Naive thymus-derived CD8-positive, alpha-beta T cell (primary cell): ENCODE results near the gene IQCM. TPM values are rescaled to one million over a fixed set of nuclear protein-coding genes. Genes with fewer than 3 reads are reported as not detected.

ENCODE experiments used
- ATAC-seq, 2 donors: fragments of 150-1000 bp; cut with Tn5 transposase in 1 of 2; sonication (Bioruptor Pico), chemical (Tn5 transposase) in 1 of 2; 1 replicate in 1 of 2; 2 replicates in 1 of 2; pipeline ENCODE4 v1.10.0; 2021; ENCODE audit warnings: mild to moderate bottlenecking in 2 of 2, moderate library complexity in 2 of 2
- POLR2A ChIA-PET: fragments of 350-600 bp; sonication (Branson Sonifier 250); formaldehyde crosslinking; loops from one replicate; lab custom pipeline; 2021; ENCODE audit warnings: antibody characterized with exemption; lab: Charles Lee
- DNase-seq, 10 donors: peaks; one replicate each; pipeline versions ENCODE4 v3.0.0 to v3.0.0-alpha.2; 2020 to 2022
- H3K27ac Mint-ChIP-seq, 10 donors: one replicate each; pipeline ENCODE4 v1.8.0; 2020 to 2022; ENCODE audit warnings: mild to moderate bottlenecking in 10 of 10, mixed read lengths in 10 of 10, moderate library complexity in 4 of 10, inconsistent platforms in 1 of 10
- H3K27me3 Mint-ChIP-seq, 5 donors: one replicate each; pipeline ENCODE4 v1.8.0; 2021 to 2022; ENCODE audit warnings: mixed read lengths in 5 of 5
- H3K36me3 Mint-ChIP-seq, 3 donors: one replicate each; pipeline ENCODE4 v1.8.0; 2020 to 2022; ENCODE audit warnings: mixed read lengths in 3 of 3, mild to moderate bottlenecking in 2 of 3, inconsistent platforms in 1 of 3
- H3K4me1 Mint-ChIP-seq, 4 donors: one replicate each; pipeline ENCODE4 v1.8.0; 2021 to 2022; ENCODE audit warnings: mixed read lengths in 4 of 4
- H3K4me3 Mint-ChIP-seq, 10 donors: one replicate each; pipeline ENCODE4 v1.8.0; 2020 to 2022; ENCODE audit warnings: mild to moderate bottlenecking in 10 of 10, mixed read lengths in 10 of 10, moderate library complexity in 6 of 10, inconsistent platforms in 1 of 10
- H3K9me3 Mint-ChIP-seq, 9 donors: one replicate each; pipeline ENCODE4 v1.8.0; 2020 to 2022; ENCODE audit warnings: mixed read lengths in 9 of 9, mild to moderate bottlenecking in 3 of 9, inconsistent platforms in 1 of 9, moderate library complexity in 1 of 9
- polyA plus RNA-seq, 3 donors: library from polyadenylated mRNA; unstranded; fragments of 300-500 nt; fragmentation: Illumina TruSeq; gene quantifications; one replicate each; pipeline ENCODE4 v1.2.3, GENCODE V29; 2021
- total RNA-seq, 8 experiments: library from RNA in 2 of 8; stranded (reverse) in 2 of 8; gene quantifications; one replicate each; pipeline ENCODE4 v1.2.3 and lab custom pipeline; 2021 to 2026

Gene IQCM
- total and polyA plus RNA-seq, 5 experiments from 2014 or later = not detected

DNA sequence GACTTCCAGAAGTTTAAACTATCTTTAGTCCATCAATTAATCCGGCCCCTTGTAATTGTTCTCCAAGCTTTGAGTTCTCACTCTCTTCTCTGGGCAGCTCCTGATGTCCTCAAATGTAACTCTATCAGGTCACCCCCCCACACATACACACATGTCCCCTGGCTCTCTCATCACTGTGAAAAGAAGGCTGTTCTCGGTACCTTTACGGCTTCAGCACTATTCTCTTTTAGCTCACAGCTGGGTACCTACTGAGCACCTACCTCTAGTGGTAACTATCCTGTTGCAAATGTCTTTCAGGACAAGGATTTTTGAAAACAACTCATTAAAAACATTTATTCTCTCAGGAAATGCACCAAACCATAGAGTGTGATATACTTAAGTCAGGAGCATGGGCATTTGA is 115.4 kb downstream of the IQCM start:
- Mint-ChIP-seq H3K9me3 (peaks cover 0 to 2% (median 0%) of the 10 kb centered on the region in 9 donors), H3K4me1 (no peaks in the 10 kb centered on the region), H3K27me3 (no peaks in the 10 kb centered on the region), H3K36me3 (no peaks in the 10 kb centered on the region), H3K4me3 (no peak overlapping the region), H3K27ac (no peak overlapping the region)
- POLR2A ChIA-PET = no interaction called here
- ATAC-seq (no peak), DNase-seq (no peak)

DNA sequence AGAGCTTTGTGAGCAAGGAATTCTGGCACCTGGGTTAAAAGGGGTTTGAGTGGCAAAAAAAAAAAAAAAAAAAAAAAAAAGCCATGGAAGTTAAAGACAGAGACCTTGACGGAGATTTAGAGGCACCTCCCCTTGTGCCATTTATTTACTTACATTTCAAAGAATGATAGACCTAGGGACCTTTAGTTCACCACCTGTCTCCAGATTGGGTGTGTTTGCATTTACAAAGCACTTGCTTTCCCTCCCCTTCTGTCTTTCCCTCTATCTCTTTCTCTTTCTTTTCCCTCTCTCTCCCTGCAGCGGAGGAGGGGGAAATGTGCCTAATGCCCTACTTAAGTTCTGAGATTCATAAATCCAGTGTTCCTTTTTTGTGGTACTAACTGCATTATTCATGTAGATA is 116.0 kb downstream of the IQCM start:
- DNase-seq (no peak), ATAC-seq (no peak)
- H3K27ac Mint-ChIP-seq = no peak overlapping the region
- no peaks in the 10 kb centered on the region for H3K36me3 Mint-ChIP-seq
- H3K4me3 Mint-ChIP-seq = no peak overlapping the region
- POLR2A ChIA-PET = no interaction called here
- no peaks in the 10 kb centered on the region for H3K4me1 Mint-ChIP-seq
- H3K27me3 Mint-ChIP-seq = no peaks in the 10 kb centered on the region
- peaks cover 0 to 2% (median 0%) of the 10 kb centered on the region in 9 donors for H3K9me3 Mint-ChIP-seq

DNA sequence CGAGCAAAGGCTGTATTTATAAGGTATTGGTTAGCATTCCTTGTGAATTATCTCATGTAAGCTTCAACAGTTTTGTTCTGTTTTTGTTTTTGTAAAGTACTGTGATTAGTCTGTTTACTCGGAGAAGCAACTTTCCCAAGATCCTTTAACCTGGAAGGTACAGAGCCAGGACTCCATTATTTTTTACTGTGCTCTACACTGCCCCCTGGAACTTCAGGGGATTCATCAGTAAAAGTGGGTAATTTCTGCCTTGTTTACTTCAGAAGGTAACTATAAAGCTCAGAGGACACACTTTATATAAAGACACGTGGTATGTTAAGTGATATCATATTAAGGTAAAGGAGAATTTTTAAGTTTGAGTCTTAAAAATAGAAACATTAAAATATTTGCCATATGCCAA is 124.9 kb downstream of the IQCM start:
- no peaks in the 10 kb centered on the region for H3K27me3 Mint-ChIP-seq
- H3K4me3 Mint-ChIP-seq = no peak overlapping the region
- no peaks in the 10 kb centered on the region for H3K4me1 Mint-ChIP-seq
- peaks cover 0 to 9% (median 6%) of the 10 kb centered on the region in 9 donors for H3K9me3 Mint-ChIP-seq
- no peak overlapping the region for H3K27ac Mint-ChIP-seq
- DNase-seq (no peak), ATAC-seq (no peak)
- POLR2A ChIA-PET = no interaction called here
- H3K36me3 Mint-ChIP-seq = no peaks in the 10 kb centered on the region

DNA sequence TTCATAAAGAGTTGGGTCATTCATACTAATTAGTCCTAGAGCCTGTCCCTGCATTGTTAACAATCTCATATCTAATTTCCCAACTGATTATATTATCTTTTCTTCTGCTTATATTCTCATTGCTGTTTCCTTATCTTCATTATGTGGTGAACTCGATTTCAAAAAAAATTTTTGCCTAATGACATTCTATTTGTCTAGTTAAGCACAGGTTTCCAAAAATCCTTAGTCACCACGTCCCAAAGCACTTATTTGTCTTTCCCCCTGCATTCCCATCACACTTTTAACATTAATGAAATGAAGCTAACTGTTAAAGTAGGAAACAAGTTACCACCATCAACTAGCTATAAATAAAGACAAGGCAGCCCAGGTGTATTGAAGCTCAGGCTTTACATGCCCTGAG is 131.1 kb downstream of the IQCM start:
- ATAC-seq (no peak), DNase-seq (no peak)
- H3K9me3 Mint-ChIP-seq = peaks cover 0 to 7% (median under 1%) of the 10 kb centered on the region in 9 donors
- H3K4me3 Mint-ChIP-seq = no peak overlapping the region
- H3K27me3 Mint-ChIP-seq = no peaks in the 10 kb centered on the region
- H3K27ac Mint-ChIP-seq = no peak overlapping the region
- H3K36me3 Mint-ChIP-seq = no peaks in the 10 kb centered on the region
- H3K4me1 Mint-ChIP-seq = no peaks in the 10 kb centered on the region
- POLR2A ChIA-PET = no interaction called here

DNA sequence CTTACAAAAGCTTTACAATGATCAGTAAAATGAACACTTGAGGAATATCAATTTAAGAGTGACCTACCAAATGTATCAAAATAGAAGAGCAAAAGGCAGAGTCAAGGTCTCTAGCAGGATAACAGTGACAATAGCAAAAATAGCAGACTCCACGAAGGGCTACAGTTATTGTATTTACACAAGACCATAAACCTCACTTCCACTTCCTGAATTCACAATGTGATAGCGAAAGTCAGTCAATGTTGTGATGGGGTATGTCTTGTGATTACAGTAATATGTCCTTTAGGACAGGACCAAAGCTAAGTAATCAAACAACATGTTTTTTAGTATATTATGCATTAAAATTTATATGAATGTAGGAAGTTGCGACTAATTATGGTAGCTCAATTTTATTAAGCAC is 139.6 kb downstream of the IQCM start:
- no peak for DNase-seq
- H3K27me3 Mint-ChIP-seq = no peaks in the 10 kb centered on the region
- H3K4me1 Mint-ChIP-seq = peaks cover 0 to 2% (median 0%) of the 10 kb centered on the region in 4 donors
- H3K9me3 Mint-ChIP-seq = peaks cover 6 to 38% (median 14%) of the 10 kb centered on the region in 9 donors
- no peak for ATAC-seq
- peaks cover 0 to 10% (median 0%) of the 10 kb centered on the region in 3 donors for H3K36me3 Mint-ChIP-seq
- H3K27ac Mint-ChIP-seq = no peak overlapping the region
- H3K4me3 Mint-ChIP-seq = no peak overlapping the region
- POLR2A ChIA-PET = no interaction called here

DNA sequence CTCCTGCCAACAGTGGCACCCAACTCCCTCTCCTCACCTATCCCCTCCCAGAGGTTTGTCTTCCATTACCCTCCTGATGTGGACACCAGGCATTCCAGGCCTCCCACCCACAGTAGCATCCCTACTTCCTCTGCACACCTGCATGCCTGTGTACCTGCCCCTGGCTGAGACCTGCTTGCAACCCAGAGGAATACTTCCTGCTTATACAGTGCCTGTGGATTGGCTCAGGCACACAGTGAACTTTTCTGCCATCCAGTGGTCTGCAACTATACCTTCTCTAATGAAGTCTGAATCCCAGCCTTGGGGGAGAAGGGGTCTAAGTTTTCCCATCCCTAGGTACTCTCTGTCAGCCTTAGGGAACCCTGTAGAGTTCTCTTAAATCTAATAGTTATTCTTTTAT is 169.9 kb downstream of the IQCM start:
- H3K27ac Mint-ChIP-seq = no peak overlapping the region
- no peak for DNase-seq
- H3K4me3 Mint-ChIP-seq = no peak overlapping the region
- H3K27me3 Mint-ChIP-seq = no peaks in the 10 kb centered on the region
- no peaks in the 10 kb centered on the region for H3K4me1 Mint-ChIP-seq
- no peaks in the 10 kb centered on the region for H3K36me3 Mint-ChIP-seq
- no peak for ATAC-seq
- POLR2A ChIA-PET = no interaction called here
- H3K9me3 Mint-ChIP-seq = peaks cover 0 to 15% (median 2%) of the 10 kb centered on the region in 9 donors

DNA sequence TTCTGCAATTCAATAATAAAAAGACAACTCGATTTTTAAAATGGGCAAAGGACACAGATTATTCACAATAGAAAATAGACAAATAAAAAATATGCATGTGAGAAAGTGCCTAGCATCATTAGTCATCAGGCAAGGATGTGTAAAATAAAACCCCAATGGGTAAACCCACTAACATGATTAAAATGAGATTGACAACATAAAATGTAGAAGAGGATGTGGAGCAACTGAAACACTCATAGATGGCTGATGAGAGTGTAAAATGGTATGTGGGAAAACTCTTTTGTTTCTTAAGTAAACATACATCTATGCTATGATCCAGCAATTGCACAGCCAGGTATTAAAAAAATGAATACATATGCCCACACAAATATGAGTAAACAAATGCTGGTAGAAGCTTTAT is 177.6 kb downstream of the IQCM start:
- Mint-ChIP-seq H3K4me1 (no peaks in the 10 kb centered on the region), H3K9me3 (peaks cover 0 to 14% (median 0%) of the 10 kb centered on the region in 9 donors), H3K36me3 (peaks cover 0 to 4% (median 0%) of the 10 kb centered on the region in 3 donors), H3K27me3 (no peaks in the 10 kb centered on the region), H3K4me3 (no peak overlapping the region), H3K27ac (no peak overlapping the region)
- POLR2A ChIA-PET = no interaction called here
- ATAC-seq (no peak), DNase-seq (no peak)

DNA sequence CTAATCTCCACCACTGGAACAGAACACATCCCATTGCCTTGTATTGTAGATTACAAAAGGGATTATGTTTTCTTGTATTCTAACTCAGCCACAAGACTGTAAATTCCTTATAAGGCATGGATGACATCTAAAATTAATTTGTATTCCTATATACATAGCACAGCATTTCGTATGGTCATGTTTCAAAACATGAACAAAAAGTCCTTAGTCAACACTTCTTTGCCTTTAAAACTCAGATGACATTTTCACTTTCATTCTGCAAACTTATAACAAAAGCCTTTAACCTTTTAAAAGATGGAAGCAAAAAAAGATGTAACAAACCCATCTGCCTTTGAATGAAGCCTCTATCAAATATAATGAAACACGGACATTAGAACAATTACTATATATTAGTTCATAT is 181.3 kb downstream of the IQCM start:
- Mint-ChIP-seq H3K36me3 (peaks cover 0 to 4% (median 0%) of the 10 kb centered on the region in 3 donors), H3K27ac (no peak overlapping the region), H3K27me3 (no peaks in the 10 kb centered on the region), H3K4me1 (no peaks in the 10 kb centered on the region), H3K9me3 (peaks cover 0 to 12% (median 0%) of the 10 kb centered on the region in 9 donors), H3K4me3 (no peak overlapping the region)
- DNase-seq = no peak
- POLR2A ChIA-PET = no interaction called here
- ATAC-seq = no peak

DNA sequence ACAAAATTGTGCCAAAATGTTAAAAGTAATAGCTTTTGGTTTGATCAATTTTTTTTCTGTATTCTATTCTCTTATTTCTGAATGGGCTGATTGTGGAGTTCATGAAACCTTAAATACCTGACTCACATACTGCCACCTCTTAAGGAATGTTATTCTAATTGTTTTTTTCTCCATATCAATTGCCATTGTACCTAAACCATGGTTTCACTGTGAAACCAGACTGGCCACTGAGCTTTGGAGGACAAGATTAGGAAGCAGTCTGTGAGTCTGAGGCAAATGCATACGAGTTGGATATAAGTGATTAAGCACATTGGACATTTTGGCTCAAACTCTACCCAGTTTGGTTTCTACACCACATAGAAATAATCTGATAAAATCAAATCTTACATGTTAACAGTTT is 184.0 kb downstream of the IQCM start:
- POLR2A ChIA-PET = no interaction called here
- DNase-seq (no peak), ATAC-seq (no peak)
- Mint-ChIP-seq H3K4me3 (no peak overlapping the region), H3K27me3 (no peaks in the 10 kb centered on the region), H3K36me3 (peaks cover 0 to 4% (median 0%) of the 10 kb centered on the region in 3 donors), H3K27ac (no peak overlapping the region), H3K9me3 (peaks cover 0 to 14% (median 2%) of the 10 kb centered on the region in 9 donors), H3K4me1 (no peaks in the 10 kb centered on the region)

DNA sequence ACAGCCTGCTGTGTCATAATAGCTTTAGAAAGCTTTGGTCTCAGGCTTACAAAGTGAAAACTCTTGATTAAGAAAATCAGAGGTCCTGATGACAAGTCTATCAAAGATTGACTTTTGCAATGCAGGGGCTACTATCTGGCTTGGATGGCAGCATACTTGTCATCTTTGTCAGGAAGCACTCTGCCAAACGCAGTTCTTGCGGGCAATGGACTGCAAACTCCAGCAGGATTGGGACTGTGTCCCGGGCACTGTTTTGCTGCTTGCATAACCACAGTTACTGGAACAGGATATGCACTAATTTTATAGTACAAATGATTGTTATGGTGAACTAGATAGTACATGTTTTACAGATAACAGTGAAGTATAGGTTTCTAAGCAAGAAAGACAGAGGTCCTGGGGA is 185.6 kb downstream of the IQCM start:
- no peaks in the 10 kb centered on the region for H3K27me3 Mint-ChIP-seq
- no peak overlapping the region for H3K27ac Mint-ChIP-seq
- H3K9me3 Mint-ChIP-seq = peaks cover 0 to 11% (median 5%) of the 10 kb centered on the region in 9 donors
- ATAC-seq = no peak
- H3K36me3 Mint-ChIP-seq = no peaks in the 10 kb centered on the region
- no peaks in the 10 kb centered on the region for H3K4me1 Mint-ChIP-seq
- POLR2A ChIA-PET = no interaction called here
- H3K4me3 Mint-ChIP-seq = no peak overlapping the region
- no peak for DNase-seq

DNA sequence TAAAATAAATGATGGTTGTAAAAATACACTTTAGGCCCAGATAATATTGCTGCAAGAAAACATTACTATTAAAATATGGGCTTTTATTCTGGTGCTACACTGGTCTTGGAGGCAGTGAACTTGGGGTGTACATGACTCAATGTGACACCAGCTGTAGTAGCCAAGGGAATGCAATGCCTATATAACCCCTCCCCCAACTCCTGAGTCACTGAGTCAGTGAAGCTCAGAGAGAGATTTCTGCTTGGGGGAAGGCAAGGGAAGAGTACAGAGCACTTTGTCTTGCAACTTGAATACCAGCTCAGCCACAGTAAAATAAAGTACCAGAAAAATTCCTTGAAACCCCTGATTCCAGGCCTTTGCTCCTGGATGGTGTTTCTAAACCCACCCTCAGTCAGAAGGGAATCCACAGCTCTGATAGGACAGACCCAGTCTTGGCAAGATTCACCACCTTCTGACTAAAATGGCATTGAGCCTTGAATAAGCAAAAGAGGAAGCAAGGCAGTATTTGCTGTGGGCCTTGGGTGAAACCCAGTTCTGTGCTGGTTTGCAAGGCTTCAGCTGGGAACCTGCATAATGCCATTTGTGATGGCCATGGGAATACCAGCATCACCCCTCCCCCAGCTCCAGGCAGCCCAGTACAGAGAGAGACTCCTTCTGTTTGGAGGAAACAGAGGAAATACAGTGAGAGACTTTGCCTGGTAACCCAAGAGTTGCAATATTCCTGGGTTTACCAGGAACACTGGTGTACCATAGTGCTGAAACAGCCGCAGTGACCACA is 209.9 kb downstream of the IQCM start:
- no peak overlapping the region for H3K4me3 Mint-ChIP-seq
- no peak for DNase-seq
- H3K4me1 Mint-ChIP-seq = peaks cover 0 to 2% (median 0%) of the 10 kb centered on the region in 4 donors
- peaks cover 0 to 4% (median 0%) of the 10 kb centered on the region in 5 donors for H3K27me3 Mint-ChIP-seq
- no peak overlapping the region for H3K27ac Mint-ChIP-seq
- no peak for ATAC-seq
- POLR2A ChIA-PET = no interaction called here
- peaks cover 4 to 26% (median 7%) of the 10 kb centered on the region in 9 donors for H3K9me3 Mint-ChIP-seq
- H3K36me3 Mint-ChIP-seq = no peaks in the 10 kb centered on the region

DNA sequence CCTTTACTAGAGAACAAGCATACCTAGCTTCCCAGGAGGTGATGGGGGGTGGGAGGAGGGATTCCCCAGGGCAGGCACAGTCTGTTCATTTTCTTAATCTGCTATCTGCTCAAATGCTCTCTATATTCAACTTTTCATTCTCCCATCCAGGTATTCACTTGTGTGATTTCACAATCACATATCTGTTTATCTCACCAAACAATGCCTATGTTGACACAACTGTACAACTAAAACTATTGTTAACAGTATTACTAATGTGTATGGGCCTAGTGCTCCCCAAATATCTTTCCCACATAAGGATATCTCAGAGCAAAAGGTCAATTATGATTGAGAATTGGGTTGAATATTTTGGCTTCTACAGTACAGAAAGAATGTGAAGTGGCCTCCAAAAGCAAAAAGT is 210.8 kb downstream of the IQCM start:
- ATAC-seq (no peak), DNase-seq (no peak)
- no peak overlapping the region for H3K4me3 Mint-ChIP-seq
- no peak overlapping the region for H3K27ac Mint-ChIP-seq
- H3K36me3 Mint-ChIP-seq = no peaks in the 10 kb centered on the region
- H3K4me1 Mint-ChIP-seq = peaks cover 0 to 2% (median 0%) of the 10 kb centered on the region in 4 donors
- H3K9me3 Mint-ChIP-seq = peaks cover 4 to 26% (median 7%) of the 10 kb centered on the region in 9 donors
- H3K27me3 Mint-ChIP-seq = peaks cover 0 to 4% (median 0%) of the 10 kb centered on the region in 5 donors
- POLR2A ChIA-PET = no interaction called here

DNA sequence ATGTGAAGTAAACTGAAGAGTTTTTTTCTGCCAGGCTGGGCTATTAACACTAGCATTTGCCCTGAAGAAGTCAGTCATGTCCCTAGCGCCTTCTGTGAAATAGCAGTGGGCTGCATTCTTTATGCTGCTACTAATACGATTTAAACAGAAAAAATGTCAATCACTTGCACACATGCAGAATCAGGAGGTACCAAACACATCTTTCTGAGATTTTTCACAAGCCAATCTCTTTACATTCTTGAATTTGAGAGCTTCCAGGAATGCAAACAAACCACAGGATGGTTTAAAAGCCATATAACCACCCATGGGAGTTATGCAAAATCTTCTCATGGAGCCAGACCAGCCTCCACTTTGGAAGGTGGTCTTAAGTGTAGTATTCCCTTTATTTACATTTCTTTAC is 220.1 kb downstream of the IQCM start:
- H3K4me3 Mint-ChIP-seq = no peak overlapping the region
- no peak for ATAC-seq
- H3K36me3 Mint-ChIP-seq = peaks cover 0 to 3% (median 0%) of the 10 kb centered on the region in 3 donors
- DNase-seq = no peak
- peaks cover 0 to 31% (median 9%) of the 10 kb centered on the region in 9 donors for H3K9me3 Mint-ChIP-seq
- H3K4me1 Mint-ChIP-seq = no peaks in the 10 kb centered on the region
- H3K27me3 Mint-ChIP-seq = no peaks in the 10 kb centered on the region
- POLR2A ChIA-PET = no interaction called here
- H3K27ac Mint-ChIP-seq = no peak overlapping the region

DNA sequence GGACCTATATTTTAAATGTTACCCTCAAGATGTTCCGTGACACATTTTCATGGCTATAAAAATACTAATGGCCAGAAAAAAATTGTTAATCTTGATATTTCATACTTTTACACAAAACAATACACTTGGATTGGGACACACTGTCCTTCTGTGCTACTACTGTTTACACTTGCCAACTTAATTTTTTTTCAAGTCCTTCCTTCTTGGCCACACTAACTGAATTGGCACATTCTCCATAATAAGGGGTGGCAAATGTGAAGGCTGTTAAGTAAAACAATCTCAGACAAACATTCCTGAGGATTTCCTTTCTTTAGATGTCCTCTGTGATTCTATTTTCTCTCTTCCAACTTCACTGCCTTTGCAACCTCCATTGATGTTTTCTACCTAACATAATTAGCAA is 225.8 kb downstream of the IQCM start:
- Mint-ChIP-seq H3K27ac (no peak overlapping the region), H3K36me3 (peaks cover 0 to 3% (median 0%) of the 10 kb centered on the region in 3 donors), H3K9me3 (peaks cover 5 to 38% (median 10%) of the 10 kb centered on the region in 9 donors), H3K27me3 (no peaks in the 10 kb centered on the region), H3K4me3 (no peak overlapping the region), H3K4me1 (no peaks in the 10 kb centered on the region)
- POLR2A ChIA-PET = no interaction called here
- DNase-seq = no peak
- no peak for ATAC-seq
